GM19395 (cell line): ENCODE data around the gene SRPK1.
"Not testable (repeated sequence)": the region's sequence is repeated elsewhere in the genome, so short reads cannot be mapped to it uniquely, and the experiment has no call there.

Experiments
- ATAC-seq: cut with Tn5 transposase; IDR thresholded peaks from one replicate; pipeline ENCODE4 v1.9.1; 2021; ENCODE audit warnings: mild to moderate bottlenecking, moderate library complexity; ENCODE audit not compliant: unreplicated experiment

The SRPK1 gene

GRCh38 chr6:35920793-35921732 is at the start of gene SRPK1:
TSS of gene SRPK1 (minus strand) at chr6:35921098. CDS start at chr6:35921056, 42 bp downstream.
- peak; percentile 76 for ATAC-seq

DNA sequence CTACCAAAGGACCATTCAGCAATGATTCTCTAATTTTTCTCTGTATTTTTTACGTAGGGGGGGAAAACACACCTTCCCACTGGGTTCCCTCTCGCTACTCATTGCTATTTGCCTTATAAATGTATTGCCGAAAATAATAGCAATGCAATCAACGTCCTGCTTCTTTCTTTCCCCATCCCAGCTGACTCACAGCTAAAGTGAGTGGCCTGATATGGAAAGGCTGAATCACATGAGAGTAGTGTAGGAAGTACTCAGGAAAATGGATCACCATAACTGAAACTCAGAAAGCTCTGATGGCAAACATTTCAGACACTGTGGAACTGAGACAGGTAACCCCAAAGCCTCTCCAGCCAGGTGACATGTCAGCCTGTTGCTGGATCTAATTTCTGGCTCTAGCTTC is 49.3 kb upstream of the SRPK1 start:
- no peak for ATAC-seq

- no peak for ATAC-seq
Observed at GRCh38 chr6:35969646-35970045, 48.7 kb upstream of the SRPK1 start.

- no peak for ATAC-seq
Observed at GRCh38 chr6:35968821-35969220, 47.9 kb upstream of the SRPK1 start.

DNA sequence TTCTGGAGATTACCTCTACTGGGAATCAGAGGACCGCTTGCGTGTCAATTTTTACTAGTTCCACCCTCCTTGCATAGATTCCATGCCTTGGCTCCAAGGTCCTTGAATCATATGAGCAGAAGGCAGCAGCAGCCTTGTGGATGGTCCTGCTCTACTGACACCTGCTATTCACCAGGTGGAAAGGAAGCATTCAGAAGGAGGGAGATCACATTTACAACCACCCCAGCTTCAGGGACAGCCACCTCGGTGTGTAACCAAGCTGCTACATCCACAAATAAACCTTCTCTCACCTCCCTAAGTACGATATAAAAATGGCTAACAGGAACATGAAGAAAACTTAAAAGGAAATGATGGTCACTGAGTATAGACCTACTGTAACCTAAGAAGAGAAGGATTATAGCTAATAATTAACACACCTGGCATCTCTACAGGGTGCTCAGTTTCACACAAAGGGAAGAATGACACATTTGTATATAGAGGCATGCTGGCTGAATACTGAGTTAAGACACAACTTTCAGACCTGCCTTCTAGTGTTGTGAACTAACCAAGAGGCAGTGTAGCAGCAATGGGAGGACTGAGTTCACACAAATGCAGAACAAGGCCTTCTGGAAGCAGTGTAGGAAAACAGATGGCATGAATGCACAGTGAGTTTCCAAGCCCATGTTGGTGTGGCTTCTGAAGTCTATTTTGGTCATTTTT is 46.3 kb upstream of the SRPK1 start:
- ATAC-seq: no peak

GRCh38 chr6:35962779-35963560 is 42.1 kb upstream of the SRPK1 start:
- no peak for ATAC-seq

- ATAC-seq: no peak
Observed at GRCh38 chr6:35960187-35960586, 39.3 kb upstream of the SRPK1 start.

DNA sequence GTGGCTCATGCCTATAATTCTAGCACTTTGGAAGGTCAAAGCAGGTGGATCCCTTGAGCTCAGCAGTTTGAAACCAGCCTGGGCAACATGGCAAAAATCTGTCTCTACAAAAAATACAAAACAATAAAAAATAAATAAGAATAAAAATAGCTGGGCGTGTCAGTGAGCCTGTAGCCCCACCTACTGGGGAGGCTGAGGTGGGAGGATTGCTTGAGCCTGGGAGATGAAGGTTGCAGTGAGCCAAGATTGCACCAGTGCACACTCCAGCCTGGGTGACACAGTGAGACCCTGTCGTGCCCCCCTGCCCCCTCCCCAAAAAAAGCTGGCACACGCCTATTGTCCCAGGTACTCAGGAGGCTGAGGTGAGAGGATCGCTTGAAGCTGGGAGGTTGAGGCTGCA is 35.1 kb upstream of the SRPK1 start:
- ATAC-seq: no peak

- ATAC-seq: no peak
Observed at GRCh38 chr6:35955521-35955920, 34.6 kb upstream of the SRPK1 start.

- ATAC-seq: no peak
Observed at GRCh38 chr6:35955071-35955470, 34.2 kb upstream of the SRPK1 start.

DNA sequence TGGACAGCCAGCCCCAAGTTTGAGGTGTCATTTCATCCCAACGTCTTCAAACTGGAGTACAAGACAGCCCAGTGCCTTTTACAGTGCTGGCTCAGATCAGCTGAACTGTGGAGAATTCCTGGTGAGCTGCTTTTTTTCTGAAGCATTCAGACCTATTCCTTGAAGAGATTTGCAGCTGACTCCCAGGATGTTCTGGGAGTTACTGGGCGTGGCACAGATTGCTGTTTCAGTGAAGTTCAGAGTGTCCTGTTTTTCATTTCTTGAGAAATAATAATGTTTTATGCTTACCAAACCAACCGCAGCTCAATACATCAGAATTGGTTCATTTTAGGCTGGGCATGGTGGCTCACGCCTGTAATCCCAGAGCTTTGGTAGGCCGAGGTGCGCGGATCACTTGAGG is 33.4 kb upstream of the SRPK1 start:
- no peak for ATAC-seq

DNA sequence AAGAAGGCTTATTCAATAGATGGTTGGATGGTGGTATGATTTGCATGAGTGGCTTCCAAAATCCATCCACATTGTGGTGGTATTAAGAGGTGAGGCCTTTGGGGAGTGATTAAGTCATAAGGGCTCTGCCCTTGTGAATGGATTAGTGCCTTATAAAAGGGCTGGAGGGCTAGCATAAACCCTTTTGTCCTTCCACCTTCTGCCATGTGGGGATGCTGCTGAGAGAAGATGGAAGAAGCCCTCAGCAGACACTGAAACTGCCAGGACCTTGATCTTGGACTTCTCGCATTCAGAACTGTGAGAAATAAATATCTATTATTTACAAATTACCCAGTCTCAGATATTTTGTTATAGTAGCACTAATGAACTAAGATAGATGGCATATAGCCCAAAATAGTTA is 27.8 kb upstream of the SRPK1 start:
- no peak for ATAC-seq

- no peak for ATAC-seq
Observed at GRCh38 chr6:35945650-35946025, 24.7 kb upstream of the SRPK1 start.

DNA sequence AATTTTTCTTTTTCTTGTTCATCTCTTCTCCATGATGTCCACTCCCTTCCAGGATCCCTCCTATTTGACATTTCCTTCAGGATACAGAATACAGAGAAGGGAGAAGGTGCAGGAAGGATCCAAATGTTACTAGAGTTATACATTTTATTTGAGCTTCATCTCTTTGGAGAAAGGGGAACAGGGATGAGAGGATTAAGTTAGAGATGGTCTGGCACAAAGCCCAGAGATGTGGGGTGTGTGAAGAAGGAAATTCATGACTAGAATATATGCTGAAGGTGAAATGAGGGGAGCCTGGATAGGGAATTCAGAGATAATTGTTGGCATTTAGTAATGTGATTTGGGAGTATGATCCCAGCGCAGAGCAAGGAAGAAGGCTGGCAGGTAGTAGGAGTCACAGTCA is 22.5 kb upstream of the SRPK1 start:
- no peak for ATAC-seq

- no peak for ATAC-seq
Observed at GRCh38 chr6:35942355-35942754, 21.5 kb upstream of the SRPK1 start.

DNA sequence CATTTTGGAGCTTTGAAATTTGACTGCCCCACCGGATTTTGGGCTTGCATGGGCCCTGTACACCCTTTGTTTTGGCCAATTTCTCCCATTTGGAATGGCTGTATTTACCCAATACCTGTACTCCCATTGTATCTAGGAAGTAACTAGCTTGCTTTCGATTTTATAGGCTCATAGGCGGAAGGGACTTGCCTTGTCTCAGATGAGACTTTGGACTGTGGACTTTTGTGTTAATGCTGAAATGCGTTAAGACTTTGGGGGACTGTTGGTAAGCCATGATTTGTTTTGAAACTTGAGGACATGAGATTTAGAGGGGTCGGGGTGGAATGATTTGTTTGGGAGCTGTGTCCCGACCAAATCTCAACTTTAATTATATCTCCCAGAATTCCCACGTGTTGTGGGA is 20.3 kb upstream of the SRPK1 start:
- not testable (repeated sequence) for ATAC-seq

DNA sequence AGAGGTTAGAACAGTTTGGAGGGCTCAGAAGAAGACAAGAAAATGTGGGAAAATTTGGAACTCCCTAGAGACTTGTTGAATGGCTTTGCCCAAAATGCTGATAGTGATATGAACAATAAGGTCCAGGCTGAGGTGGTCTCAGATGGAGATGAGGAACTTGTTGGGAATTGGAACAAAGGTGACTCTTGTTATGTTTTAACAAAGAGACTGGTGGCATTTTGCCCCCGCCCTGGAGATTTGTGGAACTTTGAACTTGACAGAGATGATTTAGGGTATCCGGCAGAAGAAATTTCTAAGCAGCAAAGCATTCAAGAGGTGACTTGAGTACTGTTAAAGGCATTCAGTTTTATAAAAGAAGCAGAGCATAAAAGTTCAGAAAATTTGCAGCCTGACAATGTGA is 19.1 kb upstream of the SRPK1 start:
- ATAC-seq: not testable (repeated sequence)

GRCh38 chr6:35939259-35939658 is 18.4 kb upstream of the SRPK1 start:
- not testable (repeated sequence) for ATAC-seq

DNA sequence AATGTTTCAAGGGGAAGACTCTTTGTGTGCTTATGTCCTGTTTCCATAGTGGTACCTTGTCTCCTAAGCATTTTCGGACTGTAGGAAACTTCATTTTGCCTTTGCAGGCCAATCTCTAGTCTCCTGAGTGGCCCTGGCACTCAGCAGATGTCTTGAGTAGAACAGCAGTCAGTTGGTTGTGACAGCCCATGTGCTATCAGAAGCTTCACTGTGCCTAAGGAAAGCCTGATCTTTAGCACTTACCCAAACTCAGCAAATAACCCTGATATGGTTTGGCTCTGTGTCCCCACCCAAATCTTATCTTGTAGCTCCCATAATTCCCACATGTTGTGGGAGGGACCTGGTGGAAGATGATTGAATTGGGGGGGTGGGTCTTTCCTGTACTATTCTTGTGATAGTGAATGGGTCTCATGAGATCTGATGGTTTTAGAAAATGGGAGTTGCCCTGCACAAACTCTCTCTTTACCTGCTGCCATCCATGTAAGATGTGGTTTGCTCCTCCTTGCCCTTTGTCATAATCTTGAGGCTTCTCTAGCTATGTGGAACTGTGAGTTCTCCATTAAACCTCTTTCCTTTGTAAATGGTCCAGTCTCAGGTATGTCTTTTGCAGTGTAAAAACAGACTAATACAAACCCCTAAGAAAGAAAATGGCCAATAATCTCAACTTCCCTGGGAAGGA is 15.9 kb upstream of the SRPK1 start:
- no peak for ATAC-seq

DNA sequence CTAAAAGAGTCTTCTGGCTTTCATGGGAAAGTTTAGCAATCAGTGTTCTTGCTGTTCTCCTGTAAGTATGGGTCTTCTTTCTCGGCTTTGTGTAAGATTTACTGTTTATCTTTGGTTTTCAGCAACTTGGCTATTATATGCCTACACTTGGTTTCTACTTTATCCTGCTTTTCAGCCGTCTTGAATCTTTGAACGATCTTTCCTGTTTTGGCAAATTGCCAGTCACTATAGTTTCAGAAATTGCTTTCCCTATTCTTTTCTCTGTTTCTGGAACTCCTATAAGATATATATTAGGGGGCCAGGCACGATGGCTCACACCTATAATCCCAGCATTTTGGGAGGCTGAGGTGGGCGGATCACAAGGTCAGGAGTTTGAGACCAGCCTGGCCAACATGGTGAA is 14.6 kb upstream of the SRPK1 start:
- no peak for ATAC-seq

- ATAC-seq: no peak
Observed at GRCh38 chr6:35933844-35934243, 12.9 kb upstream of the SRPK1 start.
